Endothelial cell of umbilical vein (primary cell): ENCODE results near the gene SH3BP5. TPM values are rescaled to one million over a fixed set of nuclear protein-coding genes. Genes with fewer than 3 reads are reported as not detected.

ENCODE experiments used
- BruUV-seq: library from RNA; stranded (reverse); fragments of 400-500 nt; replicated peaks from 2 replicates; lab custom pipeline; 2021; lab: Mats Ljungman, UMichigan
- CTCF ChIA-PET: fragments of 300-600, 350-600 bp; sonication (Branson Sonifier 250); formaldehyde crosslinking; loops from one replicate; lab custom pipeline; 2021; ENCODE audit warnings: antibody characterized with exemption, inconsistent platforms; lab: Charles Lee
- POLR2A ChIA-PET: fragments of 300-600, 350-600 bp; sonication (Branson Sonifier 250); formaldehyde crosslinking; loops from one replicate; lab custom pipeline; 2021; ENCODE audit warnings: antibody characterized with exemption, inconsistent platforms; lab: Charles Lee
- DNase-seq: peaks from one replicate; pipeline ENCODE4 v3.0.0-alpha.2; 2011; ENCODE audit warnings: low read depth, low spot score
- FAIRE-seq: peaks from 2 replicates; lab custom pipeline; 2011; peaks lifted over from hg19 to GRCh38; lab: Jason Lieb, UNC
- H2AFZ ChIP-seq: 2 replicates; pipeline ENCODE4 v1.6.0; 2012; ENCODE audit warnings: low read depth, low read length, control low read depth, inconsistent platforms
- H3K27ac ChIP-seq: 2 replicates; pipeline ENCODE4 v1.5.1; 2011; ENCODE audit warnings: low read depth, mild to moderate bottlenecking, control low read depth, low read length, moderate library complexity; ENCODE audit not compliant: insufficient read depth
- H3K27me3 ChIP-seq, 2 experiments: 2 replicates each; pipeline versions ENCODE4 v1.6.0 to v1.6.1; 2011; ENCODE audit warnings: low read length in 2 of 2, mixed read lengths in 1 of 2; ENCODE audit not compliant: control insufficient read depth in 2 of 2, insufficient read depth in 2 of 2
- H3K36me3 ChIP-seq, 2 experiments: 2 replicates in 1 of 2; 3 replicates in 1 of 2; pipeline ENCODE4 v1.5.1; 2011; ENCODE audit warnings: low read length in 2 of 2, mild to moderate bottlenecking in 1 of 2, moderate library complexity in 1 of 2; ENCODE audit not compliant: control insufficient read depth in 2 of 2, insufficient read depth in 2 of 2; ENCODE audit errors: extremely low read depth in 1 of 2
- H3K4me1 ChIP-seq: 3 replicates; pipeline ENCODE4 v1.5.1; 2011; ENCODE audit warnings: mild to moderate bottlenecking, low read length; ENCODE audit not compliant: control insufficient read depth, insufficient read depth; ENCODE audit errors: extremely low read depth
- H3K4me2 ChIP-seq: 2 replicates; pipeline ENCODE4 v1.6.1; 2011; ENCODE audit warnings: low read length, control low read depth, mixed read lengths; ENCODE audit not compliant: insufficient read depth
- H3K4me3 ChIP-seq, 3 experiments: fragments of 200-600 bp in 1 of 3; sonication (generic), shearing (Covaris generic) in 1 of 3; replicated peaks in 1 of 3; 2 replicates each; pipeline ENCODE4 v1.5.1; 2011 to 2016; ENCODE audit warnings: control low read depth in 3 of 3, low read length in 3 of 3, mild to moderate bottlenecking in 2 of 3, inconsistent platforms in 1 of 3, low read depth in 1 of 3, moderate library complexity in 1 of 3; ENCODE audit not compliant: insufficient read depth in 1 of 3
- H3K79me2 ChIP-seq: 2 replicates; pipeline ENCODE4 v1.6.0; 2012; ENCODE audit warnings: low read length, inconsistent platforms; ENCODE audit not compliant: control insufficient read depth, insufficient read depth
- H3K9ac ChIP-seq: replicated peaks from 2 replicates; pipeline ENCODE3; 2011; ENCODE audit warnings: low read length, control low read depth; ENCODE audit not compliant: insufficient read depth; ENCODE audit errors: extremely low read depth
- H3K9me1 ChIP-seq: replicated peaks from 3 replicates; pipeline ENCODE4 v1.6.0; 2011; ENCODE audit warnings: mild to moderate bottlenecking, low read length; ENCODE audit not compliant: control insufficient read depth, insufficient read depth; ENCODE audit errors: extremely low read depth
- H3K9me3 ChIP-seq: replicated peaks from 2 replicates; pipeline ENCODE4 v1.5.1; 2012; ENCODE audit warnings: low read length, inconsistent platforms; ENCODE audit not compliant: control insufficient read depth, insufficient read depth
- H4K20me1 ChIP-seq: replicated peaks from 2 replicates; pipeline ENCODE3; 2011; ENCODE audit warnings: mild to moderate bottlenecking, low read length; ENCODE audit not compliant: control insufficient read depth, insufficient read depth; ENCODE audit errors: extremely low read depth
- EZH2 ChIP-seq: IDR thresholded peaks from 2 replicates; pipeline ENCODE4 v1.6.1; 2012; ENCODE audit warnings: borderline replicate concordance, low read depth, mild to moderate bottlenecking, moderate library complexity, low read length, inconsistent platforms; ENCODE audit not compliant: severe bottlenecking
- FOS ChIP-seq: IDR thresholded peaks from 2 replicates; pipeline ENCODE4 v1.6.1; 2011; ENCODE audit warnings: mild to moderate bottlenecking, low read length, moderate library complexity, borderline replicate concordance; ENCODE audit not compliant: insufficient read depth
- GATA2 ChIP-seq: IDR thresholded peaks from 2 replicates; pipeline ENCODE4 v1.7.0; 2011; ENCODE audit warnings: low read depth, mild to moderate bottlenecking, moderate library complexity, mixed read lengths, low read length; ENCODE audit not compliant: insufficient read length, insufficient read depth
- JUN ChIP-seq: IDR thresholded peaks from 2 replicates; pipeline ENCODE4 v1.6.1; 2011; ENCODE audit warnings: borderline replicate concordance, low read depth; ENCODE audit not compliant: insufficient read length, insufficient read depth
- MYC ChIP-seq: IDR thresholded peaks from one replicate; pipeline ENCODE4 v1.6.1; 2011; ENCODE audit warnings: mild to moderate bottlenecking, low read depth, low read length
- POLR2A ChIP-seq: IDR thresholded peaks from 2 replicates; pipeline ENCODE4 v1.6.1; 2012; ENCODE audit warnings: low read depth, mild to moderate bottlenecking, control low read depth, low read length
- POLR2AphosphoS5 ChIP-seq: IDR thresholded peaks from 2 replicates; pipeline ENCODE4 v1.6.1; 2012; ENCODE audit warnings: low read depth, mild to moderate bottlenecking, control low read depth, low read length, moderate library complexity; ENCODE audit not compliant: insufficient read depth
- dilution Hi-C: fragments of 300-500 bp; cut with MboI; formaldehyde crosslinking; loops from one replicate; pipeline ENCODE4 v1.15.0; 2019; ENCODE audit warnings: low sequenced_read_pairs; ENCODE audit not compliant: extremely low pct_ligation_motif_present
- intact Hi-C: fragments of 100-400 bp; cut with micrococcal nuclease; formaldehyde crosslinking; loops from one replicate; pipeline ENCODE4 v1.10.0; 2022
- polyA plus RNA-seq, 4 experiments: library from polyadenylated mRNA; depleted of rRNA in 3 of 4; stranded (reverse) in 3 of 4; unstranded in 1 of 4; fragments of >200 nt; gene quantifications; 2 replicates each; pipeline versions ENCODE4 v1.2.1 to v1.2.3, GENCODE V29; 2011 to 2012; ENCODE audit warnings: missing spikeins in 1 of 4
- total RNA-seq: library from RNA; stranded (reverse); gene quantifications from 2 replicates; pipeline ENCODE4 v1.2.3, GENCODE V29; 2021
- TF ChIP-seq, protein P1 (sequence below): IDR thresholded peaks from 2 replicates; pipeline ENCODE4 v1.6.1; 2011; ENCODE audit not compliant: insufficient read depth, insufficient read length
- TF ChIP-seq, protein P2 (sequence below), 2 donors: IDR thresholded peaks; 1 replicate in 1 of 2; 2 replicates in 1 of 2; pipeline ENCODE4 v1.5.1; 2011; ENCODE audit warnings: low read length in 2 of 2, mild to moderate bottlenecking in 2 of 2, moderate library complexity in 2 of 2, control low read depth in 1 of 2, inconsistent platforms in 1 of 2, low read depth in 1 of 2; ENCODE audit not compliant: insufficient read depth in 1 of 2; ENCODE audit errors: extremely low read depth in 1 of 2

The SH3BP5 gene
- total and polyA plus RNA-seq, 2 donors (not counting 3 experiments of a cell fraction or from before 2014, with no cell fraction given): 35.3 to 76.3 TPM

DNA sequence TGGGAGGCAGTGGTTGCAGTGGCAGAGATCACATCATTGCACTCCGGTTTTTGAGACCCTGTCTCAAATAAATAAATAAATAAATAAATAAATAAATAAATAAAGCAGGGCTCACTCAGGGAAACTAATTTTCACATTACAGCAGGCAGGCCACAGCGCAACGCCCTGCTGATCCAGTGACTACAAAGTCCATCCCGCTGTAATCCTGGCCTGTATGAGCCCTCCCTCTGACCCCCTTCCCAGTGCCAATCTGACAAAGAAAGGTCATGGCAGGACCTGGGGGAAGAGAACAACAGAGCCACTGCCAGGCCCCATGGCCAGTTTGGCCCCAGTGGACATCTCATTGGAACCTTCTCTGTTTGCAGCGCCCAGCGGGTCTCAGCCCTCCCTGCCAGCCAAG, 9.3 kb downstream of the SH3BP5 start:
- Histone ChIP-seq H3K9me1 (no peaks in the 10 kb centered on the region), H3K9me3 (no peaks in the 10 kb centered on the region), H4K20me1 (peaks cover 3% of the 10 kb centered on the region), H3K4me1 (peaks cover 45% of the 10 kb centered on the region), H3K4me2 (no peak overlapping the region), H2AFZ (no peak overlapping the region), H3K9ac (no peak overlapping the region), H3K36me3 (peaks cover 2 to 3% of the 10 kb centered on the region in 2 experiments), H3K4me3 (no peak overlapping the region), H3K27me3 (no peaks in the 10 kb centered on the region), H3K27ac (no peak overlapping the region), H3K79me2 (peaks cover 92% of the 10 kb centered on the region)
- intact Hi-C loops (no loop called here), dilution Hi-C loops (no loop called here)
- no TSS peak for BruUV-seq
- ChIA-PET CTCF (interaction anchor here (0.8 to 1.2 kb wide), 2 partner anchors 9 to 32 kb away, joined by 3 to 5 read pairs; partner anchors contain the start of gene SH3BP5), POLR2A (no interaction called here)
- DNase-seq (no peak), FAIRE-seq (no peak)
- no peak for TF ChIP-seq POLR2AphosphoS5
- TF ChIP-seq, protein P1, sequence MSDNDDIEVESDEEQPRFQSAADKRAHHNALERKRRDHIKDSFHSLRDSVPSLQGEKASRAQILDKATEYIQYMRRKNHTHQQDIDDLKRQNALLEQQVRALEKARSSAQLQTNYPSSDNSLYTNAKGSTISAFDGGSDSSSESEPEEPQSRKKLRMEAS: no peak
- TF ChIP-seq EZH2: no peak
- no peak for TF ChIP-seq GATA2
- no peak for TF ChIP-seq FOS
- no peak for TF ChIP-seq JUN

DNA sequence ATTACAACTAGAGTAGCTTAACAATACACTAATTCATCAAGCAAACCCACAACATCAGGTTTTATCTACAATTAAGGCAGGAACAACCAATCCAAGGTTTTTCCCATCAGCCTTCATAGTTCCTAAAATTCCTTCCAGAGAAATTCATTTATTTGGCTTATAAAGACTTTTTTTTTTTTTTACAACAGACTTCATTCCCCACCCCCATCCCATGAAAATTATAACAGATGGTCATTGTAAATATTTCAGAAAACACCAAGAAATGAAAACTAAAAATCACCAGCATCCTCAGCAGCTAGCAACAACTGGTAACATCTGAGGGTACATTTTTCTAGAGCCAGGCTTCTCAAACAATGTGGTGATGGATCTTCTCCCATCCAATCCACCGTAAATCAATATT, 11.0 kb downstream of the SH3BP5 start:
- Histone ChIP-seq H3K79me2 (peaks cover 96% of the 10 kb centered on the region), H3K9me3 (no peaks in the 10 kb centered on the region), H3K27me3 (no peaks in the 10 kb centered on the region), H3K4me1 (peaks cover 37% of the 10 kb centered on the region), H3K9ac (no peak overlapping the region), H3K36me3 (peaks cover 0 to 2% of the 10 kb centered on the region in 2 experiments), H3K9me1 (no peaks in the 10 kb centered on the region), H4K20me1 (peaks cover 3% of the 10 kb centered on the region), H3K27ac (no peak overlapping the region), H3K4me2 (no peak overlapping the region), H3K4me3 (no peak overlapping the region), H2AFZ (no peak overlapping the region)
- ChIA-PET POLR2A (no interaction called here), CTCF (interaction anchor here (1.1 to 2.6 kb wide), 7 partner anchors 9 to 53 kb away, joined by 4 to 21 read pairs (median 12); partner anchors contain the start of gene SH3BP5)
- TF ChIP-seq, protein P1: no peak
- no peak for TF ChIP-seq FOS
- no peak for TF ChIP-seq MYC
- TF ChIP-seq JUN: no peak
- TF ChIP-seq GATA2: no peak
- TF ChIP-seq POLR2AphosphoS5: no peak
- TF ChIP-seq, protein P2, sequence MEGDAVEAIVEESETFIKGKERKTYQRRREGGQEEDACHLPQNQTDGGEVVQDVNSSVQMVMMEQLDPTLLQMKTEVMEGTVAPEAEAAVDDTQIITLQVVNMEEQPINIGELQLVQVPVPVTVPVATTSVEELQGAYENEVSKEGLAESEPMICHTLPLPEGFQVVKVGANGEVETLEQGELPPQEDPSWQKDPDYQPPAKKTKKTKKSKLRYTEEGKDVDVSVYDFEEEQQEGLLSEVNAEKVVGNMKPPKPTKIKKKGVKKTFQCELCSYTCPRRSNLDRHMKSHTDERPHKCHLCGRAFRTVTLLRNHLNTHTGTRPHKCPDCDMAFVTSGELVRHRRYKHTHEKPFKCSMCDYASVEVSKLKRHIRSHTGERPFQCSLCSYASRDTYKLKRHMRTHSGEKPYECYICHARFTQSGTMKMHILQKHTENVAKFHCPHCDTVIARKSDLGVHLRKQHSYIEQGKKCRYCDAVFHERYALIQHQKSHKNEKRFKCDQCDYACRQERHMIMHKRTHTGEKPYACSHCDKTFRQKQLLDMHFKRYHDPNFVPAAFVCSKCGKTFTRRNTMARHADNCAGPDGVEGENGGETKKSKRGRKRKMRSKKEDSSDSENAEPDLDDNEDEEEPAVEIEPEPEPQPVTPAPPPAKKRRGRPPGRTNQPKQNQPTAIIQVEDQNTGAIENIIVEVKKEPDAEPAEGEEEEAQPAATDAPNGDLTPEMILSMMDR (IDR thresholded peaks at IDR 0.05; ENCODE audit: extremely low read depth in 1 of 2, insufficient read depth in 1 of 2, low read depth in 1 of 2, low read length in 2 of 2): no peak
- no peak for TF ChIP-seq EZH2
- no peak for TF ChIP-seq POLR2A
- DNase-seq: no peak
- BruUV-seq: no TSS peak
- no peak for FAIRE-seq
- intact Hi-C loops: no loop called here
- dilution Hi-C loops: no loop called here
